Measurements from ENCODE around the gene ZNF18.

DNA sequence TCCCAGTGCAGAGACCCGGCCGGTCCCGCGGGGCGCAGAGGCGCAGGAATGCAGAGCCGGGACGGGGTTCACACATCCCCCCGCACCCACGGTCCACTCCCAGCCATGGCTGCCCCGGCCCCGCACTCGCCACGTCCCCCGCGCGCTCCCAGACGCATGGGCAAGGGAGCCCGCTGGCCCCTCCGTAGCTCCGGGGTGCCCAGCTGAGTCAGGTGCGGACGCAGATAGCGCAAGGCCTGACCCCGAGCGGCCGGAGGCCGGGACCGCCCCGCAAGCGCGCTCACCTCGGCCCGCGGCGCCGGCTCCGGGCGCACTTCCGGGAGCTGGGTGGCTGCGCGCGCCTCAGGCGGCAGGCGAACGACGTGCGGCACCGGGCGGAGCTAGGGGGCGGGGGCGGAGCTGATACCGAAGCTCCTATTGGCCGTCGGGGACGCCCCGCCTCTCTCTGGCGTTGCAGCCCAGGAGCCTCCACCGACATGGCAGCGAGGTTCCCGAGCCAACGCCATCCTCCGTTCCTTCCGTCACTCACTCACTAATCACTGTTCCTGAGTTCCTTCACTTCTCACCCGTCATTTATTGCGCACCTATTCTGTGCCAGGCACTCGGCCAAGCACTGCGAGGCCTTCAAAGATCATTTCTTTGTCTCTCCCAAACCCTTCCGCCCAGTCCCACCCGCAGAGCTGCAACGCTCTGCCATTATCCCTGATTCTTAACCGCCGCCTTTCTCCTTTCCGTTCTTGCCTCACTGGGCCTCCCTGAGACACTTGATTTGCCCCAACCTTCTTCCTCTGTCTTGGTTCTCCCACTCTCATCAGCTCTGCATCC is at the start of gene ZNF18:
- TF ChIP-seq EP300 (IDR thresholded peaks at IDR 0.05) (no peak), BHLHE40 (IDR thresholded peaks at IDR 0.05; ENCODE audit: low read depth, low read length) (no peak)
- TF ChIP-seq, protein P1, sequence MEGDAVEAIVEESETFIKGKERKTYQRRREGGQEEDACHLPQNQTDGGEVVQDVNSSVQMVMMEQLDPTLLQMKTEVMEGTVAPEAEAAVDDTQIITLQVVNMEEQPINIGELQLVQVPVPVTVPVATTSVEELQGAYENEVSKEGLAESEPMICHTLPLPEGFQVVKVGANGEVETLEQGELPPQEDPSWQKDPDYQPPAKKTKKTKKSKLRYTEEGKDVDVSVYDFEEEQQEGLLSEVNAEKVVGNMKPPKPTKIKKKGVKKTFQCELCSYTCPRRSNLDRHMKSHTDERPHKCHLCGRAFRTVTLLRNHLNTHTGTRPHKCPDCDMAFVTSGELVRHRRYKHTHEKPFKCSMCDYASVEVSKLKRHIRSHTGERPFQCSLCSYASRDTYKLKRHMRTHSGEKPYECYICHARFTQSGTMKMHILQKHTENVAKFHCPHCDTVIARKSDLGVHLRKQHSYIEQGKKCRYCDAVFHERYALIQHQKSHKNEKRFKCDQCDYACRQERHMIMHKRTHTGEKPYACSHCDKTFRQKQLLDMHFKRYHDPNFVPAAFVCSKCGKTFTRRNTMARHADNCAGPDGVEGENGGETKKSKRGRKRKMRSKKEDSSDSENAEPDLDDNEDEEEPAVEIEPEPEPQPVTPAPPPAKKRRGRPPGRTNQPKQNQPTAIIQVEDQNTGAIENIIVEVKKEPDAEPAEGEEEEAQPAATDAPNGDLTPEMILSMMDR (IDR thresholded peaks at IDR 0.05) = no peak
- TF ChIP-seq, protein P2, sequence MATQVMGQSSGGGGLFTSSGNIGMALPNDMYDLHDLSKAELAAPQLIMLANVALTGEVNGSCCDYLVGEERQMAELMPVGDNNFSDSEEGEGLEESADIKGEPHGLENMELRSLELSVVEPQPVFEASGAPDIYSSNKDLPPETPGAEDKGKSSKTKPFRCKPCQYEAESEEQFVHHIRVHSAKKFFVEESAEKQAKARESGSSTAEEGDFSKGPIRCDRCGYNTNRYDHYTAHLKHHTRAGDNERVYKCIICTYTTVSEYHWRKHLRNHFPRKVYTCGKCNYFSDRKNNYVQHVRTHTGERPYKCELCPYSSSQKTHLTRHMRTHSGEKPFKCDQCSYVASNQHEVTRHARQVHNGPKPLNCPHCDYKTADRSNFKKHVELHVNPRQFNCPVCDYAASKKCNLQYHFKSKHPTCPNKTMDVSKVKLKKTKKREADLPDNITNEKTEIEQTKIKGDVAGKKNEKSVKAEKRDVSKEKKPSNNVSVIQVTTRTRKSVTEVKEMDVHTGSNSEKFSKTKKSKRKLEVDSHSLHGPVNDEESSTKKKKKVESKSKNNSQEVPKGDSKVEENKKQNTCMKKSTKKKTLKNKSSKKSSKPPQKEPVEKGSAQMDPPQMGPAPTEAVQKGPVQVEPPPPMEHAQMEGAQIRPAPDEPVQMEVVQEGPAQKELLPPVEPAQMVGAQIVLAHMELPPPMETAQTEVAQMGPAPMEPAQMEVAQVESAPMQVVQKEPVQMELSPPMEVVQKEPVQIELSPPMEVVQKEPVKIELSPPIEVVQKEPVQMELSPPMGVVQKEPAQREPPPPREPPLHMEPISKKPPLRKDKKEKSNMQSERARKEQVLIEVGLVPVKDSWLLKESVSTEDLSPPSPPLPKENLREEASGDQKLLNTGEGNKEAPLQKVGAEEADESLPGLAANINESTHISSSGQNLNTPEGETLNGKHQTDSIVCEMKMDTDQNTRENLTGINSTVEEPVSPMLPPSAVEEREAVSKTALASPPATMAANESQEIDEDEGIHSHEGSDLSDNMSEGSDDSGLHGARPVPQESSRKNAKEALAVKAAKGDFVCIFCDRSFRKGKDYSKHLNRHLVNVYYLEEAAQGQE (IDR thresholded peaks at IDR 0.05) = 0 out of 2 replicates have a peak, but pooled peaks have one; percentile 19

Data from A549 (cell line).